ENCODE data around the gene COL4A2.

Gene COL4A2

GRCh38 chr13:110297766-110298504 lies 9.1 kb upstream of the COL4A2 start:
- no peak for DNase-seq (ENCODE audit: low read depth, low spot score)
- Histone ChIP-seq H3K4me3 (ENCODE audit: insufficient read length, low read depth) (no peak overlapping the region), H3K9ac (ENCODE audit: insufficient read length, low read depth) (no peak overlapping the region), H3K4me1 (ENCODE audit: insufficient read depth, insufficient read length) (peaks cover 4% of the 10 kb centered on the region), H3K36me3 (ENCODE audit: insufficient read depth, insufficient read length, low read length) (peaks cover 9% of the 10 kb centered on the region), H3K9me3 (ENCODE audit: insufficient read depth, low read length) (no peaks in the 10 kb centered on the region; the same call in 1 of the 2 replicates), H3K27me3 (ENCODE audit: insufficient read depth, insufficient read length) (no peaks in the 10 kb centered on the region)
- TF ChIP-seq YY1 (IDR thresholded peaks at IDR 0.05; ENCODE audit: insufficient read depth, insufficient read length) (no peak), SUZ12 (IDR thresholded peaks at IDR 0.05; ENCODE audit: extremely low read depth, insufficient read depth, insufficient read length) (no peak), ZNF274 (IDR thresholded peaks at IDR 0.05; ENCODE audit: low read depth, low read length) (no peak)

DNA sequence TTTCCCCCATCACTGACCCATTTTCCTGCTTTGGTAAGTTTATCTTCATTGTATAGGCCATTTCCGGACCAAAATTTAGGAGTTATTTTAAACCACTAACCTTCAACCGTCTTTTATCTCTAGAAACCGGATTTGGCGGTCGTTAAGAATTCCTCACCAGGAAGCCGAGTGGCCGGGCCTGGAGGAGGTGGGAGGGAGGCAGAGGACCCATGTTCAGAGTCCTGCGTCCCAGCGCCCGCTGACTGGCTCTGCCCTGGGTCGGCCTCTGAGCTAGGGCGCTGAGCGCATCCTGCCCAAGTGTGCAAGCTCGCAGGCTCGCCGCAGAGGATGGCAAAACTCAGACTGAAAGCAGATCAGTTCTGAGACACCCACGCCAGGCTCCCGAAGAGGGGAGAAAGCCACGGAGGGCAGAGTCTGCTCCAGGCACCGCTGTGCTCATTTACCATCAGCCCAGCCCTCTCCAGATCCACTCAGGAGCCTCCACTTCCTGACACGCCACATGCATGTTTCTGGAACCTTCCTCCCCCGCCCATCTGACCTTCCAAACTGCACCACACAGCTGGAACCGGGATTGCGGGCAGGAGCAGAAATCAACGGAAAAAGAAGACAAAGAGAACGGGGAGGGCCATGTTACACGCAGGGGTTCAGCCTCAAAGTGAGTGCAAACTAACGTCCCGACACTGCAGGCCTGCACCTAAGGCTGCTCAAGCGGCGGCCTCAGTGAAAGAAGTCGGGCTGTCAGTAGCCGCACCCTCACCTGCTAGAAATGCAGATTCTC lies 8.4 kb upstream of the COL4A2 start:
- Histone ChIP-seq H3K27me3 (ENCODE audit: insufficient read depth, insufficient read length) (no peaks in the 10 kb centered on the region), H3K4me3 (ENCODE audit: insufficient read length, low read depth) (no peak overlapping the region), H3K9ac (ENCODE audit: insufficient read length, low read depth) (no peak overlapping the region), H3K36me3 (ENCODE audit: insufficient read depth, insufficient read length, low read length) (peaks cover 16% of the 10 kb centered on the region), H3K9me3 (ENCODE audit: insufficient read depth, low read length) (no peaks in the 10 kb centered on the region), H3K4me1 (ENCODE audit: insufficient read depth, insufficient read length) (peaks cover 4% of the 10 kb centered on the region)
- DNase-seq (ENCODE audit: low read depth, low spot score) = no peak
- TF ChIP-seq SUZ12 (IDR thresholded peaks at IDR 0.05; ENCODE audit: extremely low read depth, insufficient read depth, insufficient read length) (no peak), YY1 (IDR thresholded peaks at IDR 0.05; ENCODE audit: insufficient read depth, insufficient read length) (no peak), ZNF274 (IDR thresholded peaks at IDR 0.05; ENCODE audit: low read depth, low read length) (no peak)

- no peaks in the 10 kb centered on the region for H3K27me3 ChIP-seq (ENCODE audit: insufficient read depth, insufficient read length)
- no peak overlapping the region for H3K4me3 ChIP-seq (ENCODE audit: insufficient read length, low read depth)
- no peaks in the 10 kb centered on the region for H3K9me3 ChIP-seq (ENCODE audit: insufficient read depth, low read length)
- TF ChIP-seq YY1 (IDR thresholded peaks at IDR 0.05; ENCODE audit: insufficient read depth, insufficient read length) (no peak), SUZ12 (IDR thresholded peaks at IDR 0.05; ENCODE audit: extremely low read depth, insufficient read depth, insufficient read length) (no peak), ZNF274 (IDR thresholded peaks at IDR 0.05; ENCODE audit: low read depth, low read length) (no peak)
- H3K9ac ChIP-seq (ENCODE audit: insufficient read length, low read depth) = no peak overlapping the region
- H3K4me1 ChIP-seq (ENCODE audit: insufficient read depth, insufficient read length) = peaks cover 4% of the 10 kb centered on the region
- H3K36me3 ChIP-seq (ENCODE audit: insufficient read depth, insufficient read length, low read length) = peaks cover 23% of the 10 kb centered on the region
- no peak for DNase-seq (ENCODE audit: low read depth, low spot score)
Measured at GRCh38 chr13:110299283-110299840, 7.7 kb upstream of the COL4A2 start.

- TF ChIP-seq ZNF274 (IDR thresholded peaks at IDR 0.05; ENCODE audit: low read depth, low read length) = no peak
- no peak for TF ChIP-seq YY1 (IDR thresholded peaks at IDR 0.05; ENCODE audit: insufficient read depth, insufficient read length)
- TF ChIP-seq SUZ12 (IDR thresholded peaks at IDR 0.05; ENCODE audit: extremely low read depth, insufficient read depth, insufficient read length) = no peak
- Histone ChIP-seq H3K27me3 (ENCODE audit: insufficient read depth, insufficient read length) (no peaks in the 10 kb centered on the region), H3K9me3 (ENCODE audit: insufficient read depth, low read length) (no peaks in the 10 kb centered on the region), H3K9ac (ENCODE audit: insufficient read length, low read depth) (no peak overlapping the region), H3K4me1 (ENCODE audit: insufficient read depth, insufficient read length) (peaks cover 4% of the 10 kb centered on the region), H3K4me3 (ENCODE audit: insufficient read length, low read depth) (no peak overlapping the region), H3K36me3 (ENCODE audit: insufficient read depth, insufficient read length, low read length) (peaks cover 27% of the 10 kb centered on the region)
- DNase-seq (ENCODE audit: low read depth, low spot score) = no peak
Measured at GRCh38 chr13:110300090-110300815, 6.8 kb upstream of the COL4A2 start.

DNA sequence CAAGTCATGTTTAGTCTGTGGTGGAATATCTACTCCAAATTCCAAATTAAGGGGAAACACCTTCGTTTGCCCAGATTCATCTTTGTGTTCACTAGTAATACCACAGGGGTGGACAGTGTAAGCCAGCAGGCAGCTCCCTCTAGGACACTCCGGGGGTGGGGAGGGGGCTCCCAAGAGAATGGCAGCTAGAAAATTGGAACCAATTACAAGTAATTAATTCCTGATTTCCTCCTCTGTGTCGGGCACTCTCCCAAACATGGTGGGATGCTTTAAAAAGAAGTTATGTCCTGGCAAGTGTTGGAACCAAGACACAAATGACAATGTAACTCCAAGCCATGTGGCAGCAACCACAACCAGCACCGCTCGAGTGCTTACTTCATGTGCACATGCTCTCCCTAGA lies 6.0 kb upstream of the COL4A2 start:
- peaks cover 27% of the 10 kb centered on the region for H3K36me3 ChIP-seq (ENCODE audit: insufficient read depth, insufficient read length, low read length)
- peaks cover 4% of the 10 kb centered on the region for H3K4me1 ChIP-seq (ENCODE audit: insufficient read depth, insufficient read length)
- H3K9ac ChIP-seq (ENCODE audit: insufficient read length, low read depth) = no peak overlapping the region
- TF ChIP-seq YY1 (IDR thresholded peaks at IDR 0.05; ENCODE audit: insufficient read depth, insufficient read length) (no peak), ZNF274 (IDR thresholded peaks at IDR 0.05; ENCODE audit: low read depth, low read length) (no peak), SUZ12 (IDR thresholded peaks at IDR 0.05; ENCODE audit: extremely low read depth, insufficient read depth, insufficient read length) (no peak)
- no peak overlapping the region for H3K4me3 ChIP-seq (ENCODE audit: insufficient read length, low read depth)
- H3K9me3 ChIP-seq (ENCODE audit: insufficient read depth, low read length) = no peaks in the 10 kb centered on the region
- H3K27me3 ChIP-seq (ENCODE audit: insufficient read depth, insufficient read length) = no peaks in the 10 kb centered on the region
- DNase-seq (ENCODE audit: low read depth, low spot score) = no peak

- no peaks in the 10 kb centered on the region for H3K27me3 ChIP-seq (ENCODE audit: insufficient read depth, insufficient read length)
- DNase-seq (ENCODE audit: low read depth, low spot score) = no peak
- H3K4me1 ChIP-seq (ENCODE audit: insufficient read depth, insufficient read length) = peaks cover 4% of the 10 kb centered on the region
- H3K9me3 ChIP-seq (ENCODE audit: insufficient read depth, low read length) = no peaks in the 10 kb centered on the region
- no peak for TF ChIP-seq SUZ12 (IDR thresholded peaks at IDR 0.05; ENCODE audit: extremely low read depth, insufficient read depth, insufficient read length)
- TF ChIP-seq ZNF274 (IDR thresholded peaks at IDR 0.05; ENCODE audit: low read depth, low read length) = no peak
- no peak for TF ChIP-seq YY1 (IDR thresholded peaks at IDR 0.05; ENCODE audit: insufficient read depth, insufficient read length)
- H3K9ac ChIP-seq (ENCODE audit: insufficient read length, low read depth) = no peak overlapping the region
- H3K4me3 ChIP-seq (ENCODE audit: insufficient read length, low read depth) = no peak overlapping the region
- peaks cover 27% of the 10 kb centered on the region for H3K36me3 ChIP-seq (ENCODE audit: insufficient read depth, insufficient read length, low read length)
Measured at GRCh38 chr13:110301606-110302553, 5.2 kb upstream of the COL4A2 start.
